ENCODE measurements around the gene PRKAG2.
"Not testable (repeated sequence)": the region's sequence is repeated elsewhere in the genome, so short reads cannot be mapped to it uniquely, and the experiment has no call there.

PRKAG2 gene

DNA sequence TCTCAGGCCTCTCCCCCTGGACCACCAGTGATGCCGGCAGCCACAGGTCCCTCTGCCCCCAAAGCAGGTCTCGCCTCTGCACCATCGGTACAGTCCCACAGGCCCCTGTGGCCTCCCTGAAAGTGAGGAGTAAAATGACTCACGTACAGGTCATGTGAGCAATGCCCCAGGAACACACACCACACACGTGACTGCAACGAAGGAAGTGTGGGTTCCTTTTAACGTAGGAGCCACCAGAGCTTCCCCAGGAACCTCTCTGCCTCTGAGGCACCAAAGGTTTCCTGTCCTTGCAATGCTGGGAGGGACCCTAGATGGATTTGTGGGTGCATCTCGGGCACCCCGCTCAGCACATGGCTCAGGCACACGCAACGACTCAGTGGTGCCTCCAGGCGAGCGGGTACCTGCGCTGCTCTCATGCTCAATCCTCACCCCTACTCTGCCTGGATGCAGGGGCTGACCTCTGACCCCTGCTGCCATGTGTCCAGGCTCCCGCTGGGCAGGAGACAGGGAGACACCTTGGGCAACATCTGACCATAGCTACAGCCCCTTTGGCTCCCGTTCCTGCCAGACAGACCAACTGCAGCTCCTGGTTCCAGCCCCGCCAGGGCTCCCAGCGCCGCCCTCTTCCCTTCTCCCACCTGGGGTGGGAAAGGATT, 120.7 kb downstream of the PRKAG2 start:
- Mint-ChIP-seq H3K4me3 (peak overlapping the region; percentile 67 to 86), H3K27ac (peak overlapping the region; percentile 72 to 86), H3K9me3 (peaks cover 0 to 6% of the 10 kb centered on the region in 2 donors), H3K27me3 (no peaks in the 10 kb centered on the region), H3K4me1 (peaks cover 38% of the 10 kb centered on the region)
- DNase-seq (peak; percentile 65 to 77), ATAC-seq (peak; percentile 97)

DNA sequence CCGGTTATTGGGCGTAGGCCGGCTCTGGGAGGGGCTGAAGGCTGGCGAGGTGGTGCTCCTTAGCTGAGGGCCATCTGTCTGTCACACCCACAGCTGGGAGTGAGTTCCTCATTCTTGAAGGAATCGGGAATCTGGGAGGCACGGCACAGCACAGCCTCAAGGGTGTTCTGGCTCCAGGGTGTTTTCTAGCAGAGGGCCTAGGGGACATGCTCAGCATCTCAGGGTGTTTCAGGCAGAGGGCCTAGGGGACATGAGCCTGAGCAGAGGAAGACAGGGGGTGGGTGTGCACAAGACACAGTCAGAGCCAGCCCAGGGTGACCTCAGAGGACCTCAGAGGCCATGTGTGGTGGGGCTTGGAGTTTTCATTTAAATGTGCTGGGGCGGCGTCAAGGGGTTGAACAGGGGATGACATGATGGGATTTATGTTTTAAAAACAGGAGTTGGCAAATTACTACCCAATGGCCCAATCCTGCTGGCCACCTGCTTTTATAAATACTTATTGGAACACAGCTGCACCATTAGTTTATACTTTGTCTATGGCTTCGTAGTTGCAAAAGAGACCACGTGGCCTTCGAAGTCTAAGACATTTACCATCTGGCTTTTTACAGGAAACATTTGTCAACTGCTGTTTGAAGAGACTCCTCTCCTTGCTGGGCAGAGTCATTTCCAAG, 121.6 kb downstream of the PRKAG2 start:
- Mint-ChIP-seq H3K4me1 (peaks cover 38% of the 10 kb centered on the region), H3K9me3 (peaks cover 0 to 6% of the 10 kb centered on the region in 2 donors), H3K27me3 (no peaks in the 10 kb centered on the region), H3K4me3 (peak overlapping the region; percentile 28 to 86), H3K27ac (peak overlapping the region in 1 of 2 donors; percentile 86)
- ATAC-seq: peak; percentile 33
- no peak for DNase-seq

DNA sequence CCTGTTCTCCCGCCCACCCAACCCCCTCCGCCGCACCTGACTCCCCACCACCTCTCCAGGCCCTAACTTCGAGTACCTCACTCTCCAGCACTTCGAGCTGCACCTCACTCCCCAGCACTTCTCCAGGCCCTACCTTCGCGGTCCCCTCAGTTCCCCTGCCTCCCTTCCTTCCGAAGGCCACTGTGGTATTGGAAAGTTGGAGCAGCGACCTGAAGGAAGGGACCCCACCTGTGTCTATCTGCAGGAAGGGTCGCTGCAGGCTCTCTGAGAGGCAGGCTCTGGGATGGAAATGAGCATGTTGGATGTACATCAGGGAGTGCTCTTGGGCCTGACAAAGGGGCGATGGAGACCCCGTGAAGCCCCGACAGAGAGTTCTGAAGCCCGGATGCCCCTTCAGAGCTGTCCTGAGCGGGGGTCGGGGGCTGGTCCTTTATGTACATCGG, 122.2 kb downstream of the PRKAG2 start:
- peaks cover 35% of the 10 kb centered on the region for H3K4me1 Mint-ChIP-seq
- DNase-seq (no peak), ATAC-seq (no peak)
- H3K4me3 Mint-ChIP-seq: no peak overlapping the region
- H3K27ac Mint-ChIP-seq: no peak overlapping the region
- H3K27me3 Mint-ChIP-seq: no peaks in the 10 kb centered on the region
- peaks cover 0 to 6% of the 10 kb centered on the region in 2 donors for H3K9me3 Mint-ChIP-seq

DNA sequence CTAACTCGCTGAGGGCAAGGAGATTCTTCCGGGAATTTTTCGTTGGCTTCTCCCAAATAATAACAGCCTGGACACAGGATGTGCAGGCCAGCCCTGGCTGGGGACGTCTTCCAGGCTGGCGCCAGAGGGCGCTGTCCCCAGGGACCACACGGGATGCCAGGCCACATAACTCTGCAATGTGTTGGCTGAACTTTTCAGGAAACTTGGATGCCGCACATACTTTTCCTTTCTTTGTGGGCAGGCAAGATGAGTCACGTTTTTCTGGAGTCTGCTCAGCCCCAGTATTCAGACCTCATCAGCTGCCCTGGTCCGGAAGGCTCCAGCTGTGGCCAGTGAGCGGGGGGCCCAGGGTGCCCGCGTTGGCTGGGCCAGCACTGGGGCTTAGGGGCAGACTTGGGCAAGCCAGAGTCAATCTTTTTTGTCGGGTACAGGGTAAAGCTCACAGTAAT, 122.7 kb downstream of the PRKAG2 start:
- Mint-ChIP-seq H3K4me1 (peaks cover 30% of the 10 kb centered on the region), H3K9me3 (peaks cover 0 to 6% of the 10 kb centered on the region in 2 donors), H3K4me3 (no peak overlapping the region), H3K27me3 (no peaks in the 10 kb centered on the region), H3K27ac (no peak overlapping the region)
- no peak for DNase-seq
- no peak for ATAC-seq

DNA sequence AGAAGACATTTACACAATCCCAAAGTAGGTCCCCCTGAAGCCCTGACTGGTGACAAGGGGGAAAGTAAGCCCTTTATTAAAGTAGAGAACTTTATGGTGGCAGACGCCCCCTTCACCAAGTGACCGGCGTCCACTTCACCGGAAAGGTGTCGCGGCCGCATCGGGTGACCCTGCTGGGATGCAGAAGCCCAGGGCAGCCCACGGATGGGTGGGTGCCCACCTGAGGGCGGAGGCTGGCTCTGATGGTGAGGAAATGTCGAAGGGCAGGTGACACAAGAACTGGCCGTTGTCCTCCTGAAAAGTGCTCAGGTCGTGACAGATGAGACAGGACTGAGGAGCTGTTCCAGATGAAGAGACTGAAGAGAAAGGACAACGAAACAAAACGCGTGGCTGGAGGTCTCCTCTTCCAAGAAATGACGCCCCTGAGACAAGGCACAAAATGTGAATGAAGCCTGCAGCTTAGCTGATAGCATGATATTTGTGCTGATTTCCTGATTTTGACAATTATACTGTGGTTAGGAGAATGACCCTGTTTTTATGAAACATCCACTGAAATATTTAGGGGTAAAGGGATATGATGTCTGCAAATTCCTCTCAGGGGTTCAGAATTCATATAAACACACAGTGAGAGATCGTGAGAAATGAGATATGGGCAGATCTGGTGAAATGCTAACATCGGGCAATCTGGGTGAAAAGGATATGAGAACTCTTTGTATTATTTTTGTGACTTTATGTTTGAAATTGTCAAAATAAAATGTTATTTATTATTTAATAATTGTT, 123.9 kb downstream of the PRKAG2 start:
- ATAC-seq (no peak), DNase-seq (no peak)
- H3K27me3 Mint-ChIP-seq: no peaks in the 10 kb centered on the region
- peaks cover 26% of the 10 kb centered on the region for H3K4me1 Mint-ChIP-seq
- H3K27ac Mint-ChIP-seq: peak overlapping the region in 1 of 2 donors; percentile 35
- no peak overlapping the region for H3K4me3 Mint-ChIP-seq
- H3K9me3 Mint-ChIP-seq: peaks cover 0 to 6% of the 10 kb centered on the region in 2 donors

DNA sequence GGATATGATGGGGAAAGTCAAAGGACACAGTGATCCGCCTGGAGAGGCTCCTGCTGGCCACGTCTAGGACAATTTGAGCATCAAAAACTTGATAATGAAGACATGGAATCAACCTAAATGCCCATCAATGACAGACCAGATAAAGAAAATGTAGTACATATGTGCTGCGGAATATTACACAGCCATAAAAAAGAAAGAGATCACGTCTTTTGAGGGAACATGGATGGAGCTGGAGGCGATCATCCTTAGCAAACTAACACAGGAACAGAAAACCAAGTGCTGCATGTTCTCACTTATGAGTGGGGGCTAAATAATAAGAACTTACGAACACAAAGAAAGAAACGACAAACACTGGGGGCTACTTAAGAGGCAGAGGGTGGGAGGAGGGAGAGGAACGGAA, 124.9 kb downstream of the PRKAG2 start:
- Mint-ChIP-seq H3K27me3 (no peaks in the 10 kb centered on the region), H3K4me1 (peaks cover 26% of the 10 kb centered on the region), H3K9me3 (peaks cover 0 to 6% of the 10 kb centered on the region in 2 donors), H3K27ac (peak overlapping the region in 1 of 2 donors; percentile 75), H3K4me3 (no peak overlapping the region)
- ATAC-seq (no peak), DNase-seq (no peak)

DNA sequence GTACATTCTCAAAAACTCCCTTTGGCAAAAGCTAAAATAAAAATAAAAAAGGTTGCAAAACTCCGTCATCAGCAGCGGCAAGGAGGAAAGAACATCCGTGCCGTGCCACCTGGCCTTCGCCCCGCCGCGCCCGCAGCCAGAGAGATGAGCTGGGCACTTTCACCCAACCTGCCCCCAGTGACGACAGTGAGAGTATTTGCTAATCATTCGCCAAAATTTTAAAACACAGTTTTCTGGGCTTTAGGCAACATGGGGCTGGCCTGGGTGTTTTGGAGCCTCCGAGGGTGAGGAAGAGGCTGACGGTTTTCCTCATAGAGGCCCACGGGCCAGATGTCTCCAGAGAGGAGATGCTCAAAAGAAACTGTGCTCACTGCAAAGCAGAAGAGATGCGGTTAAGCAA, 128.2 kb downstream of the PRKAG2 start:
- H3K4me1 Mint-ChIP-seq: peaks cover 30% of the 10 kb centered on the region

DNA sequence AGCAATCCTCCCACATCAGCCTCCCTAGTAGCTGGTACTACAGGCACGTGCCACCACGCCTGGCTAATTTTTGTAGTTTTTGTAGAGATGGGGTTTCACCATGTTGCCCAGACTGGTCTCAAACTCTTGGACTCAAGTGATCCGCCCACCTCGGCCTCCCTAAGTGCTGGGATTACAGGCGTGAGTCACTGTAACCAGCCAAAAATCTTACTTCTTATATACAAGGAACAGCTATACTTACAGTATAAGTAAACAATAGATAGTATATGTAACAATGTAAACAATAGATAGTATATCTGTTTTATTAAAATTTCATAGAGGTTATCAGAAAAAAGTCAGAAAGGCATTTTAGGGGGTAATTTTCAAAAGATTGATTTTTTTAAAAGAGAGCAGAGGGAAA, 128.9 kb downstream of the PRKAG2 start:
- H3K27ac Mint-ChIP-seq, H3K9me3 Mint-ChIP-seq, DNase-seq, ATAC-seq, H3K27me3 Mint-ChIP-seq, H3K4me3 Mint-ChIP-seq: not testable (repeated sequence)
- H3K4me1 Mint-ChIP-seq: peaks cover 38% of the 10 kb centered on the region

More for the DNA sequence above, 128.2 kb downstream of the PRKAG2 start:
- Mint-ChIP-seq H3K4me3 (no peak overlapping the region), H3K27ac (no peak overlapping the region), H3K27me3 (no peaks in the 10 kb centered on the region), H3K9me3 (peaks cover 0 to 6% of the 10 kb centered on the region in 2 donors)
- ATAC-seq (no peak), DNase-seq (no peak)

DNA sequence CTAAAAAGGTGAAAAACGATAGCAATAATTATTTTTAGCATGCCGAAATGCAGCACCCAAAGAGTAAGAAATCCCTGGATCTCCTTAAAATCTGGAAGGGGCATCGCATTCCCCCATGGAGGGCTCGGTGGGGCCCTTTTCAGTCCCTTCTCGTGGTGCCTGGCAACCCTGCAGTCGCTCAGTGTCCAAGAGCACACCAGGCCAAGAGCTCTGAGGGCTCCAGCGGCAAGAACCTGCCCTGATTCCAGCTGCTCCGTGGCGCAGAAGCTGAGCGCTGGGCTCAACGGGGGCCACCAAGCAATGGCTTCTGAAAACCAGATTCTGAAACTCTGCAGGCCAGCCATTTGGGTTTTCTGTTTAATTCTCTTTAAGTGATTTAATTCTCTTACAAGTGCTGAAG, 131.2 kb downstream of the PRKAG2 start:
- no peak overlapping the region for H3K27ac Mint-ChIP-seq
- DNase-seq: no peak
- H3K27me3 Mint-ChIP-seq: no peaks in the 10 kb centered on the region
- H3K4me1 Mint-ChIP-seq: peaks cover 45% of the 10 kb centered on the region
- no peaks in the 10 kb centered on the region for H3K9me3 Mint-ChIP-seq
- ATAC-seq: no peak
- no peak overlapping the region for H3K4me3 Mint-ChIP-seq

DNA sequence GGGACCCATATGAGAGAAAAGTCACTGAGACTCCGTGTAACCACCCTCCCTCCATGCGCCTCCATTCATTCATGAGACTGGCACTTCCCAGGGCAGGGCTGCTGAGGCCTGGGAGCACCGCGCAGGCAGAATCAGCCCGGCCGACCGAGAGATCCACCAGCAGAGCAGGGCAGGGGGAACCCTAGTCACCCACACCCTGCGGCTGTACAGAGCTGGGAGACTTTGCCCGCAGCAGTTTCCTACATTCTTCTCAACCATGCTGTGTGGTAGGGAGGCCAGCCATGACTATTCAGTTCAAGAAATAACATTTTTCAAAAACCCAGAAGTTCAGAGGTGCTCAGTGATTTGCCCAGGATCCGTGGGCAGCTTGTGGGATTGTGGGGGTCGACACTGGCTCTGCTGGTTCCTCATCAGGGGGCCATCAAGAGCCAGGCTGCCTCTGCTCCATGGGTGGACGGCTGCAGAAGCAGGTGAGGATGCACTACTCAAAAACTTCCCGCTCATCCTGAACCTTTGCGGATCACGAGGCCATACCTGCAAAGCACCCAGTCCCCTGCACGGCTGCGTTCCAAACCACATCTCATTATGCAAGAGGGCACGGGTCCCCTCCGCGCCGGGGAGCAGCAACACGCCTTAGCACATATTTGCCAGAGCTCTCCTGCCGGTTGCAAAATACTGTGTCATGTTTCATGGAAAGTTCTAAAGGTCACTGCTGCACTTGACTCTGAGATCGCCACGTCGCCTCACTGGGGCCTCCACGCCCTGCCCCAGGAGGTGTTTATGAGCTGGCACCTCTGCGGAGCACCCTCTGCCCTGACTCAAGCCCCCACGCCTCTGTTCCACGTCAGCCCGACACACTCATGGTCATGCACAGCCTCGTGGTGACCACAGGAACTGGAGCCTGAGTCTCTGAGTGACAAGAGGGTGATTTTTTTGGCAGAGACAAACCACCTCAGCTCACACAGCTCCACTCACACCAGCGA, 132.0 kb downstream of the PRKAG2 start:
- Mint-ChIP-seq H3K27ac (peak overlapping the region in 1 of 2 donors; percentile 48), H3K4me1 (peaks cover 52% of the 10 kb centered on the region), H3K4me3 (no peak overlapping the region), H3K9me3 (no peaks in the 10 kb centered on the region), H3K27me3 (no peaks in the 10 kb centered on the region)
- ATAC-seq (peak; percentile 54), DNase-seq (peak in 1 of 2 donors; percentile 24)

DNA sequence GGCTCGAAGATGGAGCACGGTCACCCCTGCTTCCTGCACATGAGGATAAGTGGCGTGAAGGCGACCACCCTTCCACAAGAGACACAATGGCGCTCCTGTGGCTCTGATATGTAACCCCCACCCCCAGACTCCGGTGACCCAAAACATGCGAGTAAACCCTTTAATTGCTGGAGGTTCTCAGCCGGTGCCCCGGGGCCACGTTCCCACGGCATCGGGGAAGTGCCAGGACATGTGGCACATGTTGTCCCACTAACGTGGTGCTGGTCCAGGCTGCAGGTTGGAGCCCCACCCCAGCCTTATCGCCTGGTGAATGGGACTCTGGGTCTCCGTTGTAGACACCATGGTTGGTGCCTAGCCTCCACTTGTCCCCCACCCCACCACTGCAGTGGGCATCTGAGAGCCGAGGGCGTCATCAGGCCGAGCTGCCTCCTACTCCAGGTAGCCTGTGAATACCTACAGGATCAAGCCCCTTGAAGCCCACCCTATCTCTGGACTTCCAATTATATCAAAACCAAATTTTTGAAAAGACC, 132.8 kb downstream of the PRKAG2 start:
- ATAC-seq: no peak
- Mint-ChIP-seq H3K4me1 (peaks cover 56% of the 10 kb centered on the region), H3K27ac (peak overlapping the region in 1 of 2 donors; percentile 65), H3K4me3 (peak overlapping the region in 1 of 2 donors; percentile 74), H3K27me3 (no peaks in the 10 kb centered on the region), H3K9me3 (no peaks in the 10 kb centered on the region)
- no peak for DNase-seq

DNA sequence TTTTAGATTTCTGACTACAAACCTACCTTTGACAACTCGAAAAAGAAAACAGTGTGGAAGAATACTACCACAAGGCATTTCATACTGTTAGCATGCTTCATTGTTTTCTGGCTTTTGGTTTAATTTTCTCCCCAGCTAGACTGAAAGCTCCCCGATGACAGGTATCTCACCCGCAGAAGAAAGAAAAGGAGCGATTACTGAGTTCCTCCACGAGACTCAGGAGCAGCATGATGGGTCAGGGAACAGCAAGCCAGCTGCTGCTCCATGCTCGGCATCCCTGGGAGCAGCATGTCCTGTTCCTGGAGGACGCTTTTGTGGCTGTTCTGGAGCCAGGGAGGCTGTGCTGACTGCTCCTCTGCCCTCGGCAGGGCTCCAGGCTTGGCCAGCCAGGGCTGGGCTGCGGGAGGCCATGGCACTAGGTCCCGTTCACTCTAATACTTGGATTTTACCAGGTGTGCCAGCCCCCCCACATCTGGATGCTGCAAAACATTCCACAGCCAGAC, 133.4 kb downstream of the PRKAG2 start:
- no peaks in the 10 kb centered on the region for H3K27me3 Mint-ChIP-seq
- peaks cover 56% of the 10 kb centered on the region for H3K4me1 Mint-ChIP-seq
- H3K27ac Mint-ChIP-seq: peak overlapping the region in 1 of 2 donors; percentile 65
- peak overlapping the region; percentile 69 to 74 for H3K4me3 Mint-ChIP-seq
- H3K9me3 Mint-ChIP-seq: no peaks in the 10 kb centered on the region
- no peak for ATAC-seq
- no peak for DNase-seq

DNA sequence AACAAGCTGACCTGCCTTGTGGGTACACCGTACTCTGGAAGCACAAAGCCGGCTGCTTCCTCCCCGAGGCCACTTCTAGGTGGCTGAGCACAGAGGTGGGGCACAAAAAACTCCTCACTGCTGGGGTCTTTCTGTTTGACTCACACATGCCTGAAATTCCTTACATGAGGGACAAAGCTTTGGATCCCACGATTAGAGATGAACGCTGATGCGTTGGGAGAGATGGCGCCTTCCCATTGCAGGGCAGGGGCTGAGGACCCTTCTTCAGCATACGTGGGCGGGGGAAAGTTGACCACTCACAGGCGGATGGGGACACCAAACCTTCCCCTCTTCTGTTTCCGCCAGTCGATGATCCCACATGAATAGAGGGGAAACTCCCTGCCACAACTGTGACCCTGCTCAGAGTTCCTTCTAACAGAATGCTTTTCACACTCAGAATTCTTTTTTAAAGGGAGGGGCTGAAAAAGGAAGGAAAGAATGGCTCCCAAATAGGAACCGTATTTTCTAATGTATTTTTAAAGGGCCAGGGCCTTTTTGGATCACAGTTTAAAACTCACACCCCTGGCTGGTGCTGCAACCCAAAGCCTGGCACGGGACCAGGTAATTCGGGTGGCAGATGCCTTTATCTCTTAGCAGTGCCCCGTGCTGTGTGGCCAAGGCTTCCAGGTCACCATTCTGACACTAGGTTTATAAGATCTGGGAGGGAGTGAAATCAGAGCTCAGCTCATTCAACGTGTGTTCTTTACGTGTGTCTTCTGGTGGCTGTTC, 134.0 kb downstream of the PRKAG2 start:
- ATAC-seq (peak; percentile 68), DNase-seq (no peak)
- Mint-ChIP-seq H3K4me1 (peaks cover 56% of the 10 kb centered on the region), H3K4me3 (peak overlapping the region; percentile 69 to 74), H3K9me3 (no peaks in the 10 kb centered on the region), H3K27ac (peak overlapping the region in 1 of 2 donors; percentile 86), H3K27me3 (no peaks in the 10 kb centered on the region)

DNA sequence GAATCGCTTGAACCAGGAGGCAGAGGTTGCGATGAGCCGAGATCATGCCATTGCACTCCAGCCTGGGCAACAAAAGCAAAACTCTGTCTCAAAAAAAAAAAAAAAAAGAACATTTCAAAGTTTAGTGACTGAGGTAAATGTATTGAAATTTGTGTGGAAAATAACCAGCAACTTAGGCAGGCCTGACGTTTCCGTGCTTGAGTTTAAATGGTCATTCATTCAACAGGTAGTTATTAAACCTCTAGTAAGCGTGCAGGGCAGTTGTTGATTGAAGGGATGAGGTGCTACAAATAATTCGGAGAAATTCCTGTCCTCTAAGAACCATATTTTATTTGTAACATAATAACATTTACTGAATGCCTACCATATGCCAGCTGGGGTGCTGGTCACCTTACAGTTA, 135.3 kb downstream of the PRKAG2 start:
- H3K4me1 Mint-ChIP-seq: peaks cover 50% of the 10 kb centered on the region
- DNase-seq (no peak), ATAC-seq (no peak)
- H3K4me3 Mint-ChIP-seq: no peak overlapping the region
- H3K27me3 Mint-ChIP-seq: no peaks in the 10 kb centered on the region
- H3K9me3 Mint-ChIP-seq: no peaks in the 10 kb centered on the region
- H3K27ac Mint-ChIP-seq: no peak overlapping the region

Data from stimulated activated naive CD8-positive, alpha-beta T cell treated with anti-CD3 and anti-CD28 coated beads, Interleukin-15, amount 100 ng/mL, for 72 hours (primary cell).